CD14-positive monocyte (primary cell): Measurements from ENCODE around the gene ADAM8. TPM values are rescaled to one million over a fixed set of nuclear protein-coding genes. Genes with fewer than 3 reads are reported as not detected.
"Not testable (repeated sequence)": the region's sequence is repeated elsewhere in the genome, so short reads cannot be mapped to it uniquely, and the experiment has no call there.

Experiments
- DNase-seq, 3 donors: peaks; one replicate each; pipeline ENCODE4 v3.0.0-alpha.2; 2011 to 2022
- H2AFZ ChIP-seq: 2 replicates; pipeline ENCODE4 v1.6.0; 2012; ENCODE audit warnings: mild to moderate bottlenecking, low read depth, low read length, inconsistent platforms; ENCODE audit not compliant: insufficient read depth, poor library complexity, severe bottlenecking
- H3K27ac ChIP-seq, 2 donors: 1 replicate in 1 of 2; 2 replicates in 1 of 2; pipeline ENCODE4 v1.5.1; 2012 to 2013; ENCODE audit warnings: low read length in 2 of 2, control low read depth in 1 of 2, inconsistent platforms in 1 of 2, low read depth in 1 of 2, mild to moderate bottlenecking in 1 of 2
- H3K27me3 ChIP-seq, 2 donors: one replicate each; pipeline versions ENCODE4 v1.6.0 to v1.6.1; 2011 to 2013; ENCODE audit warnings: low read length in 2 of 2; ENCODE audit not compliant: control insufficient read depth in 2 of 2, insufficient read depth in 2 of 2
- H3K36me3 ChIP-seq, 2 donors: replicated peaks in 1 of 2; 1 replicate in 1 of 2; 2 replicates in 1 of 2; pipeline versions ENCODE4 v1.5.1 to v1.6.1; 2012 to 2013; ENCODE audit warnings: low read length in 2 of 2, control low read depth in 1 of 2, inconsistent platforms in 1 of 2, mild to moderate bottlenecking in 1 of 2; ENCODE audit not compliant: insufficient read depth in 2 of 2, control insufficient read depth in 1 of 2
- H3K4me1 ChIP-seq, 2 donors: 1 replicate in 1 of 2; 2 replicates in 1 of 2; pipeline versions ENCODE4 v1.5.1 to v1.6.1; 2012 to 2013; ENCODE audit warnings: low read length in 2 of 2, control low read depth in 1 of 2, inconsistent platforms in 1 of 2, mild to moderate bottlenecking in 1 of 2, moderate library complexity in 1 of 2; ENCODE audit not compliant: insufficient read depth in 2 of 2, control insufficient read depth in 1 of 2
- H3K4me2 ChIP-seq: replicated peaks from 2 replicates; pipeline ENCODE3; 2012; ENCODE audit warnings: low read length, moderate library complexity, mild to moderate bottlenecking; ENCODE audit not compliant: poor library complexity, severe bottlenecking; ENCODE audit errors: extremely low read depth
- H3K4me3 ChIP-seq, 3 experiments: fragments of 200-600 bp in 1 of 3; sonication (generic) in 1 of 3; replicated peaks in 1 of 3; 1 replicate in 2 of 3; 2 replicates in 1 of 3; pipeline ENCODE4 v1.5.1; 2011 to 2013; ENCODE audit warnings: low read length in 3 of 3, mild to moderate bottlenecking in 3 of 3, control low read depth in 2 of 3, low read depth in 2 of 3, inconsistent platforms in 1 of 3, moderate library complexity in 1 of 3
- H3K79me2 ChIP-seq: 2 replicates; pipeline ENCODE4 v1.6.0; 2012; ENCODE audit warnings: mild to moderate bottlenecking, control low read depth, inconsistent platforms, low read length, moderate library complexity; ENCODE audit not compliant: insufficient read depth
- H3K9ac ChIP-seq: 2 replicates; pipeline ENCODE4 v1.6.0; 2017; ENCODE audit warnings: low read length, mild to moderate bottlenecking; ENCODE audit not compliant: insufficient read depth, poor library complexity, severe bottlenecking
- H3K9me3 ChIP-seq, 2 donors: replicated peaks in 1 of 2; 1 replicate in 1 of 2; 2 replicates in 1 of 2; pipeline versions ENCODE4 v1.5.1 to v1.6.1; 2012 to 2013; ENCODE audit warnings: low read length in 2 of 2, control low read depth in 1 of 2; ENCODE audit not compliant: control insufficient read depth in 1 of 2, insufficient read depth in 1 of 2
- H4K20me1 ChIP-seq: 2 replicates; pipeline ENCODE4 v1.6.0; 2012; ENCODE audit warnings: mild to moderate bottlenecking, low read length, control low read depth, moderate library complexity; ENCODE audit not compliant: insufficient read depth
- H3K27ac Mint-ChIP-seq, 7 donors: one replicate each; pipeline ENCODE4 v1.8.0; 2020; ENCODE audit warnings: mild to moderate bottlenecking in 7 of 7, mixed read lengths in 7 of 7, moderate library complexity in 6 of 7, inconsistent platforms in 2 of 7
- H3K27me3 Mint-ChIP-seq, 3 donors: one replicate each; pipeline ENCODE4 v1.8.0; 2021 to 2022; ENCODE audit warnings: low read depth in 3 of 3, mild to moderate bottlenecking in 3 of 3, mixed read lengths in 3 of 3, moderate library complexity in 3 of 3, inconsistent platforms in 1 of 3
- H3K36me3 Mint-ChIP-seq, 2 donors: one replicate each; pipeline ENCODE4 v1.8.0; 2020; ENCODE audit warnings: mixed read lengths in 2 of 2, inconsistent platforms in 1 of 2, mild to moderate bottlenecking in 1 of 2
- H3K4me1 Mint-ChIP-seq: one replicate; pipeline ENCODE4 v1.8.0; 2020; ENCODE audit warnings: mild to moderate bottlenecking, mixed read lengths
- H3K4me3 Mint-ChIP-seq, 2 donors: one replicate each; pipeline ENCODE4 v1.8.0; 2020; ENCODE audit warnings: mild to moderate bottlenecking in 2 of 2, mixed read lengths in 2 of 2, moderate library complexity in 1 of 2
- H3K9me3 Mint-ChIP-seq, 7 donors: one replicate each; pipeline ENCODE4 v1.8.0; 2020 to 2022; ENCODE audit warnings: mixed read lengths in 7 of 7, mild to moderate bottlenecking in 6 of 7, moderate library complexity in 6 of 7, inconsistent platforms in 2 of 7
- CTCF ChIP-seq: fragments of 200-600 bp; IDR thresholded peaks from one replicate; pipeline ENCODE4 v1.8.0; 2022; ENCODE audit warnings: antibody characterized with exemption, mild to moderate bottlenecking
- WGBS: methylation state at CpG from one replicate; pipeline ENCODE4 v1.1.5; 2013; ENCODE audit warnings: missing lambda C conversion rate; ENCODE audit not compliant: insufficient coverage; 5-methylcytosine and 5-hydroxymethylcytosine counted together
- intact Hi-C, 2 donors: fragments of 100-400 bp; cut with micrococcal nuclease; formaldehyde crosslinking; loops; one replicate each; pipeline versions ENCODE4 v1.15.0 to v1.15.1; 2023
- polyA plus RNA-seq, 3 donors: library from polyadenylated mRNA; depleted of rRNA in 1 of 3; unstranded in 2 of 3; stranded (reverse) in 1 of 3; fragments of 300-500 nt in 2 of 3; fragments of >200 nt in 1 of 3; fragmentation: Illumina TruSeq in 2 of 3; gene quantifications; 1 replicate in 2 of 3; 2 replicates in 1 of 3; pipeline ENCODE4 v1.2.3, GENCODE V29; 2012 to 2021

Gene ADAM8
- polyA plus RNA-seq, 3 donors = 32.7 to 228 (median 72.8) TPM

DNA sequence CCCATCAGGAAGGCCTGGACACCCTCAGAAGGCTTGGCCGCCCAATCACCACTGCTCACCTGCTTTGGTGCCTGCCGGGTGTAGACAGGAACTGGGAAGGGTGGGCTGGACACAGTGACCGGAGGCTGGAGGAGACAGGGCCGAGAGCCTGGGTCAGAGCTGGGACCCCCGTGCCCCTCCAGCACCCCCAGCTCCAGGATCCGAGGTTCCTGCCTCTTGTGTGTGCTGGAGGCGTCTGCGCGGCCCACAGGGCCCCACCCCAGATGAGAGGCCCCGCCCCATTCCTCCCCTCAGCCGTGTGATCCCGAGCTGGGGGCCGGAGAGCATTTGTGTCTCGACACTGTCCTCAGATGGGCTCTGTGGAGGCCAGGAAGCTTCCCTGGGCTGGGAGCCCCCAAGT is 9.4 kb downstream of the ADAM8 start:
- peaks cover 0 to 4% (median 1%) of the 10 kb centered on the region in 3 donors for H3K27me3 Mint-ChIP-seq
- peaks cover 49 to 85% of the 10 kb centered on the region in 2 donors for H3K36me3 Mint-ChIP-seq
- Histone ChIP-seq H3K27ac (no peak overlapping the region), H3K36me3 (peaks cover 65 to 82% of the 10 kb centered on the region in 2 donors), H3K27me3 (no peaks in the 10 kb centered on the region), H3K4me1 (peaks cover 34 to 40% of the 10 kb centered on the region in 2 donors), H3K9me3 (no peaks in the 10 kb centered on the region), H2AFZ (no peak overlapping the region), H3K4me3 (no peak overlapping the region), H3K9ac (no peak overlapping the region), H3K4me2 (no peak overlapping the region), H3K79me2 (no peaks in the 10 kb centered on the region), H4K20me1 (peaks cover 56% of the 10 kb centered on the region)
- H3K4me3 Mint-ChIP-seq = no peak overlapping the region
- 95% methylated on average over 11 of the region's 14 CpGs for WGBS
- no peaks in the 10 kb centered on the region for H3K9me3 Mint-ChIP-seq
- DNase-seq = no peak
- TF ChIP-seq CTCF = no peak
- intact Hi-C loops = no loop called here
- H3K4me1 Mint-ChIP-seq = peaks cover 37% of the 10 kb centered on the region
- H3K27ac Mint-ChIP-seq = no peak overlapping the region

DNA sequence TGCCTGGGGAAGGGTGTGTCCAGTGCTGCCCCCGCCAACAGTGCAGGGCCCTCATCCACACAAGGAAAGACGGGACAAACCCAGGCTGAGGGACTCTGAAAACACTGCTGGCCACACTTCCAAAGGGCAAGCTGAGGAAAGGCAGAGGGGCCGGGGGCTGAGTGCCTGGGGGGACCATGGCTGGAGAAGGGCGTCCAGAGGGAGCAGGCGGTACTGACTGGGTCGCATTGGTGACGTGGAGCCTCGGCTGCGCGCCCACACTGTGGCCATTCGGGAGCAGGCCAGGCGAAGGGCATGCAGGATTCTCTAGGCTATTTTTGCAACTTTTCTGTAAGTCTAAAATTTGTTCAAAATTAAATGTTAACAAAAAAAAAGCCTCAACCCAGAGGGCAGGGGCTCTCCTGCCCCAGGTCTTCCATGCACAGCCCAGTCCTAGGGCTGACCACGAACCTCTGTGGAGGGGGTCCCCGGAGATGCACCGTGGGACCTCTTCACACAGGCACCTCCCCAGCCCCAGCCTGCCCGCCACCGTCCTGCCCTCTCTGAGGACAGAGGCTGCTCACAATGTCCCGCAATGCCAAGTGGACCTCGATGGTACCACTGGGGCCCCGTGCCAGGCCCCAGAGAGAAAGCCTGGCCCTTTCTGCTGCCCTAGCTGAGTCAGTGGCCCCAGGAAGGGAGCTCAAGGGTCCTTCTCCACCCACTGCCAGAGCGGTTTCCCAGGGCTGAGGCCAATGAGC is 10.4 kb downstream of the ADAM8 start:
- Histone ChIP-seq H3K27me3 (no peaks in the 10 kb centered on the region), H3K79me2 (no peaks in the 10 kb centered on the region), H2AFZ (no peak overlapping the region), H3K4me2 (no peak overlapping the region), H3K9me3 (no peaks in the 10 kb centered on the region), H3K27ac (no peak overlapping the region), H3K36me3 (peaks cover 56 to 73% of the 10 kb centered on the region in 2 donors), H3K9ac (no peak overlapping the region), H3K4me1 (peaks cover 40 to 48% of the 10 kb centered on the region in 2 donors), H3K4me3 (no peak overlapping the region), H4K20me1 (peaks cover 47% of the 10 kb centered on the region)
- Mint-ChIP-seq H3K36me3 (peaks cover 41 to 77% of the 10 kb centered on the region in 2 donors), H3K27me3 (peaks cover 0 to 1% (median 1%) of the 10 kb centered on the region in 3 donors), H3K4me1 (peaks cover 40% of the 10 kb centered on the region), H3K4me3 (no peak overlapping the region), H3K27ac (peak overlapping the region in 1 of 7 donors; percentile 75), H3K9me3 (no peaks in the 10 kb centered on the region)
- no peak for DNase-seq
- intact Hi-C loops = no loop called here
- WGBS = 96% methylated on average over 19 of the region's 21 CpGs
- no peak for TF ChIP-seq CTCF

DNA sequence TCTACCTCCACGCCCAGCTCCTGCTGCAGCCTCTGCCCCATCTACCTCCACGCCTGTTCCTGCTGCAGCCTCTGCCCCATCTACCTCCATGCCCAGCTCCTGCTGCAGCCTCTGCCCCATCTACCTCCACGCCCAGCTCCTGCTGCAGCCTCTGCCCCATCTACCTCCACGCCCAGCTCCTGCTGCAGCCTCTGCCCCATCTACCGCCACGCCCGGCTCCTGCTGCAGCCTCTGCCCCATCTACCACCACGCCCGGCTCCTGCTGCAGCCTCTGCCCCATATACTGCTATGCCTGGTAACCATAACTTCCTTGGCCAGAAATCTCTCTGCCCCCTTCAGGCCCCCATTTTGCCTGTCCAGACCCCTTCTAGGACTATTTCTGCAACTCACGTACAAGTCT is 11.6 kb downstream of the ADAM8 start:
- DNase-seq, H3K9ac ChIP-seq, H3K27ac ChIP-seq, H3K4me2 ChIP-seq, H3K27me3 Mint-ChIP-seq, intact Hi-C loops, H2AFZ ChIP-seq, H3K9me3 ChIP-seq, H3K27me3 ChIP-seq, H3K79me2 ChIP-seq, H3K4me3 ChIP-seq, H3K4me3 Mint-ChIP-seq, H3K9me3 Mint-ChIP-seq: not testable (repeated sequence)
- Histone ChIP-seq H3K4me1 (peaks cover 51 to 59% of the 10 kb centered on the region in 2 donors), H4K20me1 (peaks cover 35% of the 10 kb centered on the region), H3K36me3 (peaks cover 44 to 61% of the 10 kb centered on the region in 2 donors)
- 77% methylated on average over 9 of the region's 10 CpGs for WGBS
- Mint-ChIP-seq H3K27ac (peak overlapping the region in 1 of 7 donors; percentile 71), H3K4me1 (peaks cover 52% of the 10 kb centered on the region), H3K36me3 (peaks cover 32 to 66% of the 10 kb centered on the region in 2 donors)
